Measurements from ENCODE around the gene CCNE1.
A peak's percentile ranks its signal among the peaks of the same experiment; 100 is the strongest.

Gene CCNE1

DNA sequence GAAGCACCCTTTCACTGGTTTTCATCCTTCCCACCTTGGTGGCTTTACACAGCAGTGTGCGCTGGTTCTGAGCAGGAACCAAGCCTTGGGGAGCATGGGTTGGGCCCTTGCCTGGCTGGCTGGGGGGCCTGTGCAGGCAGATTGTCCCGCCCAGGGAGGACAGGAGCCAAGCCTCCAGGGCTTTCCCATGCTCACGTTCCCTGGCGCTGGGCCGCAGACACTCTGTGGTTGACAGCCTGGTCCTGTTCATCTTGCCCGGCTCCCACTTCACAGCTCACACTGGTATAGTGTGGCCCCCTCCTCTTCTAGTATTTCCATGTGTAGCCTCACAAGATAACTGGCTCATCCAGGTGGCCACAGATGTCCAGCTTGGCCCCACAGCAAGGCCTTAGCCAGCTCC lies 4.6 kb upstream of the CCNE1 start:
- Histone ChIP-seq H3K9ac (ENCODE audit: low read length) (no peak overlapping the region), H3K4me3 (ENCODE audit: low read depth in 1 of 2, low read length in 2 of 2) (no peak overlapping the region), H3K9me3 (ENCODE audit: low read length) (no peaks in the 10 kb centered on the region), H3K27me3 (ENCODE audit: control insufficient read depth in 1 of 2, insufficient read depth in 2 of 2, low read length in 2 of 2) (no peaks in the 10 kb centered on the region), H3K4me1 (ENCODE audit: insufficient read depth, low read length) (no peaks in the 10 kb centered on the region), H3K36me3 (ENCODE audit: insufficient read depth, low read length) (no peaks in the 10 kb centered on the region), H3K27ac (ENCODE audit: low read depth, low read length) (no peak overlapping the region)

DNA sequence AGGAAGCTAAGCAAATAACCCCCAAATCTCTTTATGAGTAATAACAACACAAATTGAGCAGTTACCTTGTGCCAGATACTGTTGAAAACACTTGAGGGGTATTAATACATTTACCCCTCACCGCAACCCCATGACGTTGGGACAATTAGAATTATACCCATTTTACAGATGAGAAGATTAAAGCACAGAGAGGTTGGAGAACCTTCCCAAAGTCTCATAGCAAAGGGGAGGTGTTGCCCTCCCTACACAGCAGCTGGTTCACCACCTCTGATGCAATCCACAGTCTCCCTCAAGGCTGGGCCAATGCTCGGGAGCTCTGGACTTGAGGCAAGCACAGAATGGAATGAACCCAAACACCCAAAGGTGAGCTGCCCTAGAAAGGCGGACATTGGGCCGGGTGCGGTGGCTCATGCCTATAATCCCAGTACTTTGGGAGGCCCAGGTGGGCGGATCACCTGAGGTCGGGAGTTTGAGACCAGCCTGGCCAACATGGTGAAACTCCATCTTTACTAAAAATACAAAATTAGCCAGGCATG lies 3.9 kb upstream of the CCNE1 start:
- H3K9me3 ChIP-seq (ENCODE audit: low read length): no peaks in the 10 kb centered on the region
- H3K4me3 ChIP-seq (ENCODE audit: low read depth in 1 of 2, low read length in 2 of 2): no peak overlapping the region
- peaks cover 4% of the 10 kb centered on the region for H3K4me1 ChIP-seq (ENCODE audit: insufficient read depth, low read length)
- H3K36me3 ChIP-seq (ENCODE audit: insufficient read depth, low read length): no peaks in the 10 kb centered on the region
- H3K27me3 ChIP-seq (ENCODE audit: control insufficient read depth in 1 of 2, insufficient read depth in 2 of 2, low read length in 2 of 2): no peaks in the 10 kb centered on the region
- no peak overlapping the region for H3K27ac ChIP-seq (ENCODE audit: low read depth, low read length)
- H3K9ac ChIP-seq (ENCODE audit: low read length): no peak overlapping the region

DNA sequence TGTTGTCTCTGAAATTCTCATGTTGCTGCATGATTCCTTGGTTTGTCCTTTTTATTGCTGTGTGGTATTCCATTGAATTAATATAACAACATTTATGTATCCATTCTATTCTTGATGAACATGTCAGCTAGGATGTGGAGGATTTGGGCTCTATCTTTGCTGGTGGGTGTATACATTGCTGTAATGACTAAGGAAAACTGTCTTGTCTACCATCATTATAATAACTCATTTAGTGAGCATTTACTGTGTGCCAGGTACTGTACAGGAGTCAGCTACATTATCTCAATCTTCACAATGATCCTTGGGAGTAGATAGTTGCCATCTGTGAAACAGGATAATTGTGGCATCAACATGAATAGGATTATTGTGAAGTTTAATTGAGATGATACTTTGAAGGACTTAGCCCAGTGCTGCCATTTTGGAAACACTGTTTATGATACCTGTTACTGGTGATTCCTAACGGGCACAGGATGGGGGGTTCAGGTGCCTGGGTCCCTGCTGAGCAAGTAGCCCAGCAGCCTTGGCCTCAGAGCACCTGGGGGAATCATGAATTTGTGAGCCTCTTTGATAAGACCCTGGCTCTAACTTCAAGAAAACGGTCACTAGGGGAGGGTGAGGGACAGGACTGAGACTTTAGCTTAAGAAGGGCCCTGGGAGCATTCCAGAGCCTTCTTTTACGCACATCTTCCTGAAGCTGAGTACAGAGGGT lies 1.8 kb upstream of the CCNE1 start:
- no peak overlapping the region for H3K9ac ChIP-seq (ENCODE audit: low read length)
- no peaks in the 10 kb centered on the region for H3K27me3 ChIP-seq (ENCODE audit: control insufficient read depth in 1 of 2, insufficient read depth in 2 of 2, low read length in 2 of 2)
- H3K36me3 ChIP-seq (ENCODE audit: insufficient read depth, low read length): no peaks in the 10 kb centered on the region
- no peaks in the 10 kb centered on the region for H3K9me3 ChIP-seq (ENCODE audit: low read length)
- H3K4me1 ChIP-seq (ENCODE audit: insufficient read depth, low read length): peaks cover 4% of the 10 kb centered on the region
- no peak overlapping the region for H3K27ac ChIP-seq (ENCODE audit: low read depth, low read length)
- H3K4me3 ChIP-seq (ENCODE audit: low read depth in 1 of 2, low read length in 2 of 2): no peak overlapping the region

DNA sequence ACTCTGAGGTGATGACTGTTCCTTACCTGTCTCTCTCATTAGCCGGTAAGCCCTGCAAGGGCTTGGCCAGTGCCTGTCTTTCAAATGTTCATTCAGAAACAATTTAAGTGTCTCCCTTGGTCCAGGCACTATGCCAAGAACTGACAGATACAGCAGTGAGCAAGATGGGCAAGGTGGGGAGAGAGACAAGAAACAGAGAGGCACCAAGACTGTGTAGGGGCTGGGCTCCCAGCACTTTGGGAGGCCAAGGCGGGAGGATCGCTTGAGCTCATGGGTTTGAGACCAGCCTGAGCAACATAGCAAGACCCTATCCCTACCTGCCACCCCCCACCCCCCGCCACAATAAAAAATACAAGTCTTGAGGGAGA lies 1.3 kb upstream of the CCNE1 start:
- H3K9ac ChIP-seq (ENCODE audit: low read length): no peak overlapping the region
- H3K27ac ChIP-seq (ENCODE audit: low read depth, low read length): no peak overlapping the region
- H3K4me3 ChIP-seq (ENCODE audit: low read depth in 1 of 2, low read length in 2 of 2): no peak overlapping the region

DNA sequence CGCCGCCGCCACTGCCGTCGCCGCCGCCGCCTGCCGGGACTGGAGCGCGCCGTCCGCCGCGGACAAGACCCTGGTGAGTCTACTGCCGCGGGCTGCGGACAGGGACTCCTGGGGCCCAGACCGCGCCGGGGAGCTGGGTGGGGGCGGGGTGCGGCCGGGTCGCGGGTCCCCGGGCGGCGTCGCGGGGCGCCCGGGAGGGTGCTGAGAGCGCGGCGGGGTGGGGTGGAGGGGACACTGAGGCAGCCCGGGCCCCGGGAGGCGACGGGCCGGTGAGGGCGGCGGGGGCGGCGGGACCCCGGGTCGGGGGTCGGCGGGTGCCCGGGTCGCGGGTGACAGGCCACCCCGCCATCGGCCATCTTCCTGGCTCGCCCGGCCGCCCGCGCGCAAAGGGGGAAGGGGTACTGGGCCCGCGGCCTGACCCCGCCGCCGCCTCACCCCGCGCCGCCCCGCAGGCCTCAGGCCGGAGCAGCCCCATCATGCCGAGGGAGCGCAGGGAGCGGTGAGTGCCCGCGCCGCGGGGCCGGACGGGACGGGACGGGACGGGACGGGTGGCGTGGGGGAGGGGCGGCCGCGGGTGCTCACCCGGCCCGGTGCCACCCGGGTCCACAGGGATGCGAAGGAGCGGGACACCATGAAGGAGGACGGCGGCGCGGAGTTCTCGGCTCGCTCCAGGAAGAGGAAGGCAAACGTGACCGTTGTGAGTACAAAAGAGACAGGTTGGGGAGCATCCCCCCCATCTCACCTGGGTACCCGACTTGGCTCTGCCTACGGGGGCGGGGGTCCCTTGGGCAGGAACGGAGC lies 489 bp downstream of the CCNE1 start:
- H3K4me3 ChIP-seq (ENCODE audit: low read depth in 1 of 2, low read length in 2 of 2): peak overlapping the region in 1 of 2 donors; percentile 38
- H3K9me3 ChIP-seq (ENCODE audit: low read length): no peaks in the 10 kb centered on the region
- no peaks in the 10 kb centered on the region for H3K36me3 ChIP-seq (ENCODE audit: insufficient read depth, low read length)
- H3K27me3 ChIP-seq (ENCODE audit: control insufficient read depth in 1 of 2, insufficient read depth in 2 of 2, low read length in 2 of 2): no peaks in the 10 kb centered on the region
- no peak overlapping the region for H3K27ac ChIP-seq (ENCODE audit: low read depth, low read length)
- peaks cover 4% of the 10 kb centered on the region for H3K4me1 ChIP-seq (ENCODE audit: insufficient read depth, low read length)
- H3K9ac ChIP-seq (ENCODE audit: low read length): no peak overlapping the region

More for the DNA sequence above, 1.3 kb upstream of the CCNE1 start:
- no peaks in the 10 kb centered on the region for H3K27me3 ChIP-seq (ENCODE audit: control insufficient read depth in 1 of 2, insufficient read depth in 2 of 2, low read length in 2 of 2)
- H3K9me3 ChIP-seq (ENCODE audit: low read length): no peaks in the 10 kb centered on the region
- no peaks in the 10 kb centered on the region for H3K36me3 ChIP-seq (ENCODE audit: insufficient read depth, low read length)
- peaks cover 4% of the 10 kb centered on the region for H3K4me1 ChIP-seq (ENCODE audit: insufficient read depth, low read length)

DNA sequence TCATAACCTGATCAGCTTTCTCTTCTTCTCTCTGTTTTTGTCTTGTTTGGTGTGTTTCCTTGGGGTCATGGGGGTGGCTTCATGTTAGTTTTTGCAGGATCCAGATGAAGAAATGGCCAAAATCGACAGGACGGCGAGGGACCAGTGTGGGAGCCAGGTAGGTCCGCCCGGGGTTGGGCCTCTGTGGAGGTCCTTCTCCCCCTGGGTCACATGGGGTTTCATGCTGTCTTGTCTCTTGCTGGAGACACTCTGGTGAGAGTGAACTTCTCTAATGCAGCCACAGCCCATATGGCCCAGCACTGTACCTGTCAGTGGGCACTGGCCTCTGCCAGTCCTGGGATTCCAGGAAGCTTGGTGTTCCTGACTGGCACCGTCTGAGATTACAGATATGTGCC lies 1.1 kb downstream of the CCNE1 start:
- H3K36me3 ChIP-seq (ENCODE audit: insufficient read depth, low read length): no peaks in the 10 kb centered on the region
- H3K4me1 ChIP-seq (ENCODE audit: insufficient read depth, low read length): peaks cover 4% of the 10 kb centered on the region
- H3K9ac ChIP-seq (ENCODE audit: low read length): no peak overlapping the region
- no peak overlapping the region for H3K27ac ChIP-seq (ENCODE audit: low read depth, low read length)
- no peaks in the 10 kb centered on the region for H3K9me3 ChIP-seq (ENCODE audit: low read length)
- H3K27me3 ChIP-seq (ENCODE audit: control insufficient read depth in 1 of 2, insufficient read depth in 2 of 2, low read length in 2 of 2): no peaks in the 10 kb centered on the region
- H3K4me3 ChIP-seq (ENCODE audit: low read depth in 1 of 2, low read length in 2 of 2): no peak overlapping the region

DNA sequence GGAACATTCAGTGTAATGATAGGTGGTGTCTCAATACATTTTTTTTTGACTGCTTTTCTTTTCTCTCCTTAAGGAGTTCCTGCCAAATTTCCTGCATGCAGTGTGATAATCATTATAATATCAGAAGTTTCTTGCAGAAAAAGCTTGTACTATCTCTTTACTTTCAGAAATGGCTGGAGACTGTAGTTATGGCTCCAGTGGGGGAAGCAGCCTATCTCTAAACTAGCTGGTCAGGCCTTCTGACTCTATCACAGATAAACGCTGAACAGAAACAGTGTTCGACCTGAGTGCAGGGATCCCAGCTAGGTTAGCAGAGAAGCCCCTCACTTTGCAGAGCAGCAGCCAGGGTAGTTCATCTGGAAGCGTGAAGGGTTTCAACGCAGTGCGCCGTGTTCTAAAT lies 1.9 kb downstream of the CCNE1 start:
- Histone ChIP-seq H3K27ac (ENCODE audit: low read depth, low read length) (no peak overlapping the region), H3K9me3 (ENCODE audit: low read length) (no peaks in the 10 kb centered on the region), H3K4me3 (ENCODE audit: low read depth in 1 of 2, low read length in 2 of 2) (no peak overlapping the region), H3K36me3 (ENCODE audit: insufficient read depth, low read length) (no peaks in the 10 kb centered on the region), H3K9ac (ENCODE audit: low read length) (no peak overlapping the region), H3K27me3 (ENCODE audit: control insufficient read depth in 1 of 2, insufficient read depth in 2 of 2, low read length in 2 of 2) (no peaks in the 10 kb centered on the region), H3K4me1 (ENCODE audit: insufficient read depth, low read length) (peaks cover 4% of the 10 kb centered on the region)

DNA sequence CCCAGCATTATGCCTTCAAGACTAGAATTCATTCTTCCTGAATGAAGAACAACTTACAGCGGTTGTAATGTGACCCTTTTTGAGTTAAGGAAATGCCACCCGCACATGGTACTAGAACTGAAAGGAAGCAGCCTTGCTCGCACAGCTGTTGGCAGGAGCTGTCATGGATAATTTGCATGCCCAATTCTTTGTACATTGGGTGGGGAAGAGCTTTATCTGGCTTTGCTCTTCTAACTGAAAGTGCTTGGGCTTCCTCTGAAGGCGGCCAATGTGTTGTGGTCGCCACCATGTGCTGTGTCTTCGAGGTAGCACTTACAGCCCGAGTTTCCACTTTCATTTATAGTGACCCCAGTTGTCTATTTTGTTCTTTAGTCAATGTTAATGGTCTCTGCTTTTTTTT lies 3.4 kb downstream of the CCNE1 start:
- Histone ChIP-seq H3K27me3 (ENCODE audit: control insufficient read depth in 1 of 2, insufficient read depth in 2 of 2, low read length in 2 of 2) (no peaks in the 10 kb centered on the region), H3K9ac (ENCODE audit: low read length) (no peak overlapping the region), H3K4me1 (ENCODE audit: insufficient read depth, low read length) (peaks cover 4% of the 10 kb centered on the region), H3K27ac (ENCODE audit: low read depth, low read length) (no peak overlapping the region), H3K9me3 (ENCODE audit: low read length) (no peaks in the 10 kb centered on the region), H3K36me3 (ENCODE audit: insufficient read depth, low read length) (no peaks in the 10 kb centered on the region), H3K4me3 (ENCODE audit: low read depth in 1 of 2, low read length in 2 of 2) (no peak overlapping the region)

DNA sequence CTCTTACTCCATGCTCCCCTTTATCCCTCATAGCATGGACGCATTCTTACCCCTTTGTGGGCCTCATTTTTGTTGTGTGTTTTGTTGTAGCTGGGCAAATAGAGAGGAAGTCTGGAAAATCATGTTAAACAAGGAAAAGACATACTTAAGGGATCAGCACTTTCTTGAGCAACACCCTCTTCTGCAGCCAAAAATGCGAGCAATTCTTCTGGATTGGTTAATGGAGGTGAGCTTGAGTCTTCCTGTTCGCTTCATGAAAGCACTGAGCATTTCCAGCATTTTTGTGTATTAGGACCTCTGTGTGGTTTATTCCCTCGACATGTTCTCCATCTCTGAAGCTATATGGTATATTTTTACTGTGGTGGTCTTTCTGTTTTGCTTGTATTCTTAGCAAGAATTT lies 5.5 kb downstream of the CCNE1 start:
- H3K4me3 ChIP-seq (ENCODE audit: low read depth in 1 of 2, low read length in 2 of 2): no peak overlapping the region
- H3K4me1 ChIP-seq (ENCODE audit: insufficient read depth, low read length): peaks cover 4% of the 10 kb centered on the region
- no peaks in the 10 kb centered on the region for H3K9me3 ChIP-seq (ENCODE audit: low read length)
- no peaks in the 10 kb centered on the region for H3K36me3 ChIP-seq (ENCODE audit: insufficient read depth, low read length)
- H3K27ac ChIP-seq (ENCODE audit: low read depth, low read length): no peak overlapping the region
- no peaks in the 10 kb centered on the region for H3K27me3 ChIP-seq (ENCODE audit: control insufficient read depth in 1 of 2, insufficient read depth in 2 of 2, low read length in 2 of 2)
- H3K9ac ChIP-seq (ENCODE audit: low read length): no peak overlapping the region

DNA sequence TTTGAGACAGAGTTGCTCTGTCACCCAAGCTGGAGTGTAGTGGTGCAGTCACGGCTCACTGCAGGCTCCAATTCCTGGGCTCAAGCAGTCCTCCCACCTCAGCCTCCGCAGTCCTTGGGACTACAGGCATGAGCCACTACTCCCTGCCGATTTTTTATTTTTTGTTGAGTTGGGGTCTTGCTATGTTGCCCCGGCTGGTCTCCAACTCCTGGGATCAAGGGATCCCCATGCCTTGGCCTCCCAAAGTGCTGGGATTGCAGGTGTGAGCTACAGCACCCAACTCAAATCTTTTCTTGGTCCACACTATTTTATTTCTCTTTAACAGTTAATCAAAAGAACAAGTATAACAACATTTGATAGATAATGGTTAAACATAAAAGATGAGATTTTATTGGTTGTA lies 7.5 kb downstream of the CCNE1 start:
- Histone ChIP-seq H3K36me3 (ENCODE audit: insufficient read depth, low read length) (no peaks in the 10 kb centered on the region), H3K9me3 (ENCODE audit: low read length) (no peaks in the 10 kb centered on the region), H3K4me3 (ENCODE audit: low read depth in 1 of 2, low read length in 2 of 2) (no peak overlapping the region), H3K27me3 (ENCODE audit: control insufficient read depth in 1 of 2, insufficient read depth in 2 of 2, low read length in 2 of 2) (no peaks in the 10 kb centered on the region), H3K27ac (ENCODE audit: low read depth, low read length) (no peak overlapping the region), H3K4me1 (ENCODE audit: insufficient read depth, low read length) (no peaks in the 10 kb centered on the region), H3K9ac (ENCODE audit: low read length) (no peak overlapping the region)

DNA sequence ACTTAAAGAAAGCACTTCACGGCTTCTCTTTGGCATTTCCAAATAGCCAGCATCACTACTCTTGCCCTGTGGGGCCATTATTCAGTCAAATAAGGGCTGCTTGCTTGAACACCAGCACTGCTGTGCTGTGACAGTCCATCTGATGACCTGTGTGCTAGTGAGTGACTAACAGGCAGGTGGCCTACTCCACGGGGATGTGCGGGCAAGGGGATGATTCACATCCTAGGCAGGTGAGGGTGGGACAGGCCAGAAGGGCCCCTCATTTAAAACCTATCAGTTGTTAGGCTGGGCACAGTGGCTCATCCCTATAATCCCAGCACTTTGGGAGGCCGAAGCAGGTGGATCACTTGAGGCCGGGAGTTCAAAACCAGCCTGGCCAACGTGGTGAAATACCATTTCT lies 8.2 kb downstream of the CCNE1 start:
- H3K36me3 ChIP-seq (ENCODE audit: insufficient read depth, low read length): no peaks in the 10 kb centered on the region
- no peaks in the 10 kb centered on the region for H3K4me1 ChIP-seq (ENCODE audit: insufficient read depth, low read length)
- H3K9me3 ChIP-seq (ENCODE audit: low read length): no peaks in the 10 kb centered on the region
- H3K9ac ChIP-seq (ENCODE audit: low read length): no peak overlapping the region
- no peak overlapping the region for H3K27ac ChIP-seq (ENCODE audit: low read depth, low read length)
- H3K27me3 ChIP-seq (ENCODE audit: control insufficient read depth in 1 of 2, insufficient read depth in 2 of 2, low read length in 2 of 2): no peaks in the 10 kb centered on the region
- no peak overlapping the region for H3K4me3 ChIP-seq (ENCODE audit: low read depth in 1 of 2, low read length in 2 of 2)
